Pancreas (tissue), 10 donors: ENCODE measurements around the gene RALGPS2. TPM values are rescaled to one million over a fixed set of nuclear protein-coding genes. Genes with fewer than 3 reads are reported as not detected.

Experiments used
- ATAC-seq, 4 donors: fragments of 200-7000 bp; cut with Tn5 transposase; one replicate each; pipeline versions ENCODE4 v1.8.0 to v1.9.1; 2020; ENCODE audit warnings: mild to moderate bottlenecking in 4 of 4, moderate library complexity in 4 of 4
- DNase-seq, 6 donors: peaks; one replicate each; pipeline ENCODE4 v3.0.0-alpha.2; 2020
- FAIRE-seq: peaks from 2 replicates; lab custom pipeline; 2012; peaks lifted over from hg19 to GRCh38; lab: Jason Lieb, UNC
- H3K27ac ChIP-seq, 4 donors: fragments of 200-600 bp; sonication (generic); 1 replicate in 3 of 4; 2 replicates in 1 of 4; pipeline versions ENCODE4 v1.5.0 to v1.8.0; 2020
- H3K27me3 ChIP-seq, 4 donors: fragments of 200-600 bp; one replicate each; pipeline ENCODE4 v1.8.0; 2021
- H3K36me3 ChIP-seq, 3 donors: fragments of 200-600 bp; sonication (generic) in 1 of 3; one replicate each; pipeline versions ENCODE4 v1.5.0 to v1.8.0; 2020 to 2021
- H3K4me1 ChIP-seq, 3 donors: fragments of 200-600 bp; one replicate each; pipeline ENCODE4 v1.8.0; 2021
- H3K4me3 ChIP-seq, 4 donors: fragments of 200-600 bp; sonication (generic) in 2 of 4; one replicate each; pipeline versions ENCODE4 v1.5.0 to v1.8.0; 2020 to 2021
- H3K9me3 ChIP-seq, 4 donors: fragments of 200-600 bp; one replicate each; pipeline ENCODE4 v1.8.0; 2021
- CTCF ChIP-seq, 4 donors: fragments of 200-600 bp; sonication (generic) in 3 of 4; IDR thresholded peaks; one replicate each; pipeline versions ENCODE4 v1.5.0 to v1.8.0; 2021; ENCODE audit warnings: antibody characterized with exemption in 4 of 4
- WGBS, 2 donors: extraction: QIAGEN DNeasy Blood & Tissue Kit; methylation state at CpG; one replicate each; pipeline ENCODE4 v1.1.7; 2013; 5-methylcytosine and 5-hydroxymethylcytosine counted together
- intact Hi-C, 3 donors: fragments of 100-400 bp; cut with DNase I; formaldehyde crosslinking; loops; one replicate each; pipeline versions ENCODE4 v1.11.1 to v1.14.2; 2022
- polyA plus RNA-seq, 2 donors: library from polyadenylated mRNA; stranded (reverse); fragments of 200-250 nt; gene quantifications; one replicate each; pipeline ENCODE4 v1.2.3, GENCODE V29; 2013
- total RNA-seq, 6 donors: library from RNA; stranded (reverse); fragmentation: NEBNext Ultra II Directional in 4 of 6; extraction: Animal tissue kit (Norgen Biotek cat#: 25700) in 4 of 6; gene quantifications; one replicate each; pipeline versions ENCODE4 v1.2.1 to v1.2.4, GENCODE V29; 2021 to 2023
- donor health status: healthy with polysubstance abuse.
- donor health status: DM: no; HTN: no; CAD: no; lungs with moderate emphysema.
- donor health status: DM: no; HTN: no; CAD: no.
- donor health status: control.
- donor health status: control.
- donor health status: Bipolar disorder and iron deficiency.
- donor health status: DM: yes; HTN: yes; CAD: no.
- donor health status: DM: no; HTN: no; CAD: no.
- donor health status: DM: no; HTN: no; CAD: no.
- donor health status: DM: yes; HTN: yes; CAD: no.

The RALGPS2 gene
- total and polyA plus RNA-seq, 8 donors = 1.9 to 11.6 (median 7.6) TPM

- Histone ChIP-seq H3K27ac (no peak overlapping the region), H3K36me3 (no peaks in the 10 kb centered on the region), H3K27me3 (no peaks in the 10 kb centered on the region), H3K4me1 (peaks cover 0 to 3% (median 0%) of the 10 kb centered on the region in 3 donors), H3K9me3 (no peaks in the 10 kb centered on the region), H3K4me3 (no peak overlapping the region)
- no peak for FAIRE-seq
- ATAC-seq = no peak
- no peak for DNase-seq
- intact Hi-C loops = no loop called here
- TF ChIP-seq CTCF (IDR thresholded peaks at IDR 0.05) = no peak
- 37 to 58% methylated on average over 1 of the region's 1 CpG for WGBS, 2 donors
Observed at GRCh38 chr1:178955391-178955954, 230.4 kb downstream of the RALGPS2 start.

GRCh38 chr1:178958491-178958890, 233.4 kb downstream of the RALGPS2 start:
- FAIRE-seq (no peak), DNase-seq (no peak), ATAC-seq (no peak)
- Histone ChIP-seq H3K4me3 (no peak overlapping the region), H3K4me1 (no peaks in the 10 kb centered on the region), H3K9me3 (no peaks in the 10 kb centered on the region), H3K27me3 (no peaks in the 10 kb centered on the region), H3K27ac (no peak overlapping the region), H3K36me3 (no peaks in the 10 kb centered on the region)
- no peak for TF ChIP-seq CTCF (IDR thresholded peaks at IDR 0.05)
- intact Hi-C loops = no loop called here
- 76 to 87% methylated on average over 9 of the region's 9 CpGs for WGBS, 2 donors

- FAIRE-seq (no peak), DNase-seq (no peak), ATAC-seq (no peak)
- 76 to 81% methylated on average over 17 of the region's 17 CpGs for WGBS, 2 donors
- Histone ChIP-seq H3K27ac (no peak overlapping the region), H3K4me1 (no peaks in the 10 kb centered on the region), H3K4me3 (no peak overlapping the region), H3K36me3 (no peaks in the 10 kb centered on the region), H3K9me3 (no peaks in the 10 kb centered on the region), H3K27me3 (no peaks in the 10 kb centered on the region)
- no peak for TF ChIP-seq CTCF (IDR thresholded peaks at IDR 0.05)
- intact Hi-C loops = no loop called here
Observed at GRCh38 chr1:178959543-178960460, 234.8 kb downstream of the RALGPS2 start.

- ATAC-seq = no peak
- 50 to 60% methylated on average over 9 of the region's 9 CpGs for WGBS, 2 donors
- H3K4me3 ChIP-seq = no peak overlapping the region
Observed at GRCh38 chr1:178960482-178961240, 235.6 kb downstream of the RALGPS2 start.

More at GRCh38 chr1:178960482-178961240, 235.6 kb downstream of the RALGPS2 start:
- Histone ChIP-seq H3K36me3 (no peaks in the 10 kb centered on the region), H3K4me1 (no peaks in the 10 kb centered on the region), H3K9me3 (no peaks in the 10 kb centered on the region), H3K27me3 (no peaks in the 10 kb centered on the region), H3K27ac (no peak overlapping the region)
- FAIRE-seq = no peak
- TF ChIP-seq CTCF (IDR thresholded peaks at IDR 0.05) = no peak
- intact Hi-C loops = no loop called here
- no peak for DNase-seq
